H1 (cell line): ENCODE data around the gene FANCD2OS.
"Not testable (repeated sequence)": the region's sequence is repeated elsewhere in the genome, so short reads cannot be mapped to it uniquely, and the experiment has no call there.

Source experiments
- HDAC6 ChIP-seq: IDR thresholded peaks from one replicate; pipeline ENCODE4 v1.7.1; 2012; ENCODE audit warnings: low read depth, mild to moderate bottlenecking, inconsistent platforms, low read length, moderate library complexity
- POLR2A ChIP-seq, 2 experiments: IDR thresholded peaks; 1 replicate in 1 of 2; 2 replicates in 1 of 2; pipeline ENCODE4 v1.6.1; 2011; ENCODE audit warnings: low read depth in 2 of 2, low read length in 2 of 2, mild to moderate bottlenecking in 2 of 2; ENCODE audit errors: control extremely low read depth in 1 of 2
- POLR2AphosphoS5 ChIP-seq: IDR thresholded peaks from 2 replicates; pipeline ENCODE4 v1.6.1; 2011; ENCODE audit warnings: low read depth, low read length
- RNF2 ChIP-seq: fragments of 200-900, 300-1000 bp; sonication (generic); IDR thresholded peaks from 2 replicates; pipeline ENCODE4 v1.7.1; 2016; ENCODE audit warnings: borderline replicate concordance, low read depth, mild to moderate bottlenecking, antibody characterized with exemption, low read length; ENCODE audit not compliant: poor library complexity, severe bottlenecking; ENCODE audit errors: missing control alignments
- TAF1 ChIP-seq: IDR thresholded peaks from 2 replicates; pipeline ENCODE4 v1.6.1; 2011; ENCODE audit warnings: mild to moderate bottlenecking, low read depth, low read length
- YY1 ChIP-seq: IDR thresholded peaks from 2 replicates; pipeline ENCODE4 v1.6.1; 2011; ENCODE audit warnings: low read depth, mild to moderate bottlenecking, low read length
- TF ChIP-seq, protein P1 (sequence below), 3 experiments: IDR thresholded peaks; 1 replicate in 2 of 3; 2 replicates in 1 of 3; pipeline versions ENCODE4 v1.5.1 to v1.6.1; 2011; ENCODE audit warnings: low read length in 3 of 3, mild to moderate bottlenecking in 3 of 3, inconsistent platforms in 2 of 3, low read depth in 1 of 3, moderate library complexity in 1 of 3; ENCODE audit not compliant: insufficient read depth in 1 of 3; ENCODE audit errors: control extremely low read depth in 1 of 3

DNA sequence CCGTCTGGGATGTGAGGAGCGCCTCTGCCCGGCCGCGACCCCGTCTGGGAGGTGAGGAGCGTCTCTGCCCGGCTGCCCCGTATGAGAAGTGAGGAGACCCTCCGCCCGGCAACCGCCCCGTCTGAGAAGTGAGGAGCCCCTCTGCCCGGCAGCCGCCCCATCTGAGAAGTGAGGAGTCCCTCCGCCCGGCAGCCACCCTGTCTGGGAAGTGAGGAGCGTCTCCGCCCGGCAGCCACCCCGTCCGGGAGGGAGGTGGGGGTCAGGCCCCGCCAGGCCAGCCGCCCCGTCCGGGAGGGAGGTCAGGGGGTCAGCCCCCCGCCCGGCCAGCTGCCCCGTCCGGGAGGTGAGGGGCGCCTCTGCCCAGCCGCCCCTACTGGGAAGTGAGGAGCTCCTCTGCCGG, 38.0 kb downstream of the FANCD2OS start:
- not testable (repeated sequence) for TF ChIP-seq POLR2A (IDR thresholded peaks at IDR 0.05; ENCODE audit: control extremely low read depth in 1 of 2, low read depth in 2 of 2, low read length in 2 of 2); POLR2AphosphoS5; RNF2; TAF1; HDAC6; YY1
- TF ChIP-seq, protein P1, sequence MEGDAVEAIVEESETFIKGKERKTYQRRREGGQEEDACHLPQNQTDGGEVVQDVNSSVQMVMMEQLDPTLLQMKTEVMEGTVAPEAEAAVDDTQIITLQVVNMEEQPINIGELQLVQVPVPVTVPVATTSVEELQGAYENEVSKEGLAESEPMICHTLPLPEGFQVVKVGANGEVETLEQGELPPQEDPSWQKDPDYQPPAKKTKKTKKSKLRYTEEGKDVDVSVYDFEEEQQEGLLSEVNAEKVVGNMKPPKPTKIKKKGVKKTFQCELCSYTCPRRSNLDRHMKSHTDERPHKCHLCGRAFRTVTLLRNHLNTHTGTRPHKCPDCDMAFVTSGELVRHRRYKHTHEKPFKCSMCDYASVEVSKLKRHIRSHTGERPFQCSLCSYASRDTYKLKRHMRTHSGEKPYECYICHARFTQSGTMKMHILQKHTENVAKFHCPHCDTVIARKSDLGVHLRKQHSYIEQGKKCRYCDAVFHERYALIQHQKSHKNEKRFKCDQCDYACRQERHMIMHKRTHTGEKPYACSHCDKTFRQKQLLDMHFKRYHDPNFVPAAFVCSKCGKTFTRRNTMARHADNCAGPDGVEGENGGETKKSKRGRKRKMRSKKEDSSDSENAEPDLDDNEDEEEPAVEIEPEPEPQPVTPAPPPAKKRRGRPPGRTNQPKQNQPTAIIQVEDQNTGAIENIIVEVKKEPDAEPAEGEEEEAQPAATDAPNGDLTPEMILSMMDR (IDR thresholded peaks at IDR 0.05; ENCODE audit: control extremely low read depth in 1 of 3, insufficient read depth in 1 of 3, low read depth in 1 of 3, low read length in 3 of 3), result not testable (repeated sequence)
